ENCODE measurements around the gene SERPINB6. TPM values are rescaled to one million over a fixed set of nuclear protein-coding genes. Genes with fewer than 3 reads are reported as not detected.
"Not testable (repeated sequence)": the region's sequence is repeated elsewhere in the genome, so short reads cannot be mapped to it uniquely, and the experiment has no call there.

Gene SERPINB6
- total RNA-seq, 1 experiment from 2014 or later: 130 TPM

GRCh38 chr6:2952557-2953095 lies 18.7 kb downstream of the SERPINB6 start:
- peak; percentile 94 to 95 for DNase-seq (ENCODE audit: low read depth in 1 of 2, low spot score in 2 of 2)
- H3K4me3 ChIP-seq: no peak overlapping the region
- H3K4me1 ChIP-seq (replicated peaks): peaks cover 9% of the 10 kb centered on the region
- H3K27me3 ChIP-seq (replicated peaks): no peaks in the 10 kb centered on the region
- H3K9me3 ChIP-seq (replicated peaks): no peaks in the 10 kb centered on the region
- no peak overlapping the region for H3K27ac ChIP-seq
- peaks cover 84% of the 10 kb centered on the region for H3K36me3 ChIP-seq

- H3K9me3 ChIP-seq (replicated peaks): no peaks in the 10 kb centered on the region
- peaks cover 9% of the 10 kb centered on the region for H3K4me1 ChIP-seq (replicated peaks)
- no peaks in the 10 kb centered on the region for H3K27me3 ChIP-seq (replicated peaks)
- DNase-seq (ENCODE audit: low read depth in 1 of 2, low spot score in 2 of 2): no peak
- H3K27ac ChIP-seq: no peak overlapping the region
- H3K36me3 ChIP-seq: peaks cover 80% of the 10 kb centered on the region
- no peak overlapping the region for H3K4me3 ChIP-seq
These were observed 19.6 kb downstream of the SERPINB6 start for GRCh38 chr6:2951728-2952127.

GRCh38 chr6:2950713-2951112 lies 20.7 kb downstream of the SERPINB6 start:
- no peak overlapping the region for H3K27ac ChIP-seq

GRCh38 chr6:2949536-2950083 lies 21.8 kb downstream of the SERPINB6 start:
- no peaks in the 10 kb centered on the region for H3K27me3 ChIP-seq (replicated peaks)
- peaks cover 68% of the 10 kb centered on the region for H3K36me3 ChIP-seq
- H3K4me3 ChIP-seq: no peak overlapping the region
- no peak overlapping the region for H3K27ac ChIP-seq
- DNase-seq (ENCODE audit: low read depth in 1 of 2, low spot score in 2 of 2): peak in 1 of 2 experiments; percentile 13
- peaks cover 9% of the 10 kb centered on the region for H3K4me1 ChIP-seq (replicated peaks)
- no peaks in the 10 kb centered on the region for H3K9me3 ChIP-seq (replicated peaks)

More at GRCh38 chr6:2950713-2951112, 20.7 kb downstream of the SERPINB6 start:
- no peak for DNase-seq (ENCODE audit: low read depth in 1 of 2, low spot score in 2 of 2)
- H3K4me1 ChIP-seq (replicated peaks): peaks cover 9% of the 10 kb centered on the region
- H3K9me3 ChIP-seq (replicated peaks): no peaks in the 10 kb centered on the region
- H3K4me3 ChIP-seq: no peak overlapping the region
- H3K36me3 ChIP-seq: peaks cover 78% of the 10 kb centered on the region
- H3K27me3 ChIP-seq (replicated peaks): no peaks in the 10 kb centered on the region

- peak in 1 of 2 experiments; percentile 28 for DNase-seq (ENCODE audit: low read depth in 1 of 2, low spot score in 2 of 2)
- H3K4me3 ChIP-seq: no peak overlapping the region
- H3K27ac ChIP-seq: no peak overlapping the region
- peaks cover 63% of the 10 kb centered on the region for H3K36me3 ChIP-seq
- no peaks in the 10 kb centered on the region for H3K27me3 ChIP-seq (replicated peaks)
- no peaks in the 10 kb centered on the region for H3K9me3 ChIP-seq (replicated peaks)
- H3K4me1 ChIP-seq (replicated peaks): peaks cover 9% of the 10 kb centered on the region
These were observed 22.2 kb downstream of the SERPINB6 start for GRCh38 chr6:2949121-2949520.

GRCh38 chr6:2948228-2949025 lies 22.9 kb downstream of the SERPINB6 start:
- Histone ChIP-seq H3K27me3 (replicated peaks) (no peaks in the 10 kb centered on the region), H3K4me3 (no peak overlapping the region), H3K27ac (no peak overlapping the region), H3K36me3 (peaks cover 58% of the 10 kb centered on the region), H3K9me3 (replicated peaks) (no peaks in the 10 kb centered on the region), H3K4me1 (replicated peaks) (peaks cover 9% of the 10 kb centered on the region)
- DNase-seq (ENCODE audit: low read depth in 1 of 2, low spot score in 2 of 2): peak in 1 of 2 experiments; percentile 26

- Histone ChIP-seq H3K4me1 (replicated peaks) (peaks cover 3% of the 10 kb centered on the region; the same call in 1 of the 2 replicates), H3K36me3 (peaks cover 51% of the 10 kb centered on the region), H3K27ac (no peak overlapping the region), H3K4me3 (no peak overlapping the region), H3K27me3 (replicated peaks) (no peaks in the 10 kb centered on the region), H3K9me3 (replicated peaks) (no peaks in the 10 kb centered on the region)
- peak in 1 of 2 experiments; percentile 32 for DNase-seq (ENCODE audit: low read depth in 1 of 2, low spot score in 2 of 2)
These were observed 23.9 kb downstream of the SERPINB6 start for GRCh38 chr6:2947445-2947844.

GRCh38 chr6:2945153-2945452 lies 26.3 kb downstream of the SERPINB6 start:
- Histone ChIP-seq H3K4me3 (no peak overlapping the region), H3K27me3 (replicated peaks) (no peaks in the 10 kb centered on the region), H3K27ac (no peak overlapping the region), H3K36me3 (peaks cover 32% of the 10 kb centered on the region), H3K4me1 (replicated peaks) (no peaks in the 10 kb centered on the region), H3K9me3 (replicated peaks) (no peaks in the 10 kb centered on the region)
- peak in 1 of 2 experiments; percentile 34 for DNase-seq (ENCODE audit: low read depth in 1 of 2, low spot score in 2 of 2)

GRCh38 chr6:2944405-2945152 lies 26.8 kb downstream of the SERPINB6 start:
- DNase-seq (ENCODE audit: low read depth in 1 of 2, low spot score in 2 of 2): no peak
- Histone ChIP-seq H3K27me3 (replicated peaks) (no peaks in the 10 kb centered on the region), H3K4me3 (no peak overlapping the region), H3K27ac (no peak overlapping the region), H3K9me3 (replicated peaks) (no peaks in the 10 kb centered on the region), H3K4me1 (replicated peaks) (no peaks in the 10 kb centered on the region), H3K36me3 (peaks cover 27% of the 10 kb centered on the region)

GRCh38 chr6:2943564-2943955 lies 27.8 kb downstream of the SERPINB6 start:
- peak in 1 of 2 experiments; percentile 19 for DNase-seq (ENCODE audit: low read depth in 1 of 2, low spot score in 2 of 2)
- H3K27ac ChIP-seq: no peak overlapping the region
- H3K4me3 ChIP-seq: no peak overlapping the region
- H3K36me3 ChIP-seq: peaks cover 17% of the 10 kb centered on the region
- no peaks in the 10 kb centered on the region for H3K27me3 ChIP-seq (replicated peaks)
- H3K4me1 ChIP-seq (replicated peaks): no peaks in the 10 kb centered on the region
- H3K9me3 ChIP-seq (replicated peaks): no peaks in the 10 kb centered on the region

- no peak for DNase-seq (ENCODE audit: low read depth in 1 of 2, low spot score in 2 of 2)
- Histone ChIP-seq H3K27ac (no peak overlapping the region), H3K36me3 (peaks cover 12% of the 10 kb centered on the region), H3K27me3 (replicated peaks) (no peaks in the 10 kb centered on the region), H3K4me3 (no peak overlapping the region), H3K9me3 (replicated peaks) (no peaks in the 10 kb centered on the region), H3K4me1 (replicated peaks) (no peaks in the 10 kb centered on the region)
These were observed 28.3 kb downstream of the SERPINB6 start for GRCh38 chr6:2942914-2943563.

GRCh38 chr6:2942116-2942515 lies 29.3 kb downstream of the SERPINB6 start:
- DNase-seq (ENCODE audit: low read depth in 1 of 2, low spot score in 2 of 2): peak in 1 of 2 experiments; percentile 23
- H3K27me3 ChIP-seq (replicated peaks); H3K4me1 ChIP-seq (replicated peaks): not testable (repeated sequence)

GRCh38 chr6:2940851-2941250 lies 30.5 kb downstream of the SERPINB6 start:
- Histone ChIP-seq H3K4me3 (no peak overlapping the region), H3K4me1 (replicated peaks) (no peaks in the 10 kb centered on the region), H3K27me3 (replicated peaks) (0 out of 2 replicates have a peak, but pooled peaks cover 3% of the 10 kb centered on the region), H3K36me3 (no peaks in the 10 kb centered on the region), H3K27ac (no peak overlapping the region), H3K9me3 (replicated peaks) (no peaks in the 10 kb centered on the region)
- DNase-seq (ENCODE audit: low read depth in 1 of 2, low spot score in 2 of 2): peak in 1 of 2 experiments; percentile 14

More at GRCh38 chr6:2942116-2942515, 29.3 kb downstream of the SERPINB6 start:
- not testable (repeated sequence) for H3K27ac ChIP-seq; H3K36me3 ChIP-seq; H3K4me3 ChIP-seq; H3K9me3 ChIP-seq (replicated peaks)
